ENCODE results near the gene NUPR2. TPM values are rescaled to one million over a fixed set of nuclear protein-coding genes. Genes with fewer than 3 reads are reported as not detected.

NUPR2 gene
- total RNA-seq, 1 experiment from 2014 or later, result not detected

DNA sequence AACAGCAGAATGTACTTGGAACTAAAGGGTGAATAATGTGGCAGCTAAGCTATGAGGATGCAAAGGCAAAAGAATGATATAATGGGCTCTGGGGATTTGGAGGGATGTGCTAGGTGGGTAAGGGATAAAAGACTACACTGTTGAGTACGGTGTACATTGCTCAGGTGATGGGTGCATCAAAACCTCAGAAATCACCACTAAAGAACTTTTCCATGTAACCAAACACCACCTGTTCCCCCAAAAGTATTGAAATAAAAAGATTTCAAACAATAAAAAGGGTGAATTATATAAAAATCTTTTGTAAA, 8.3 kb downstream of the NUPR2 start:
- no peak overlapping the region for H3K14ac ChIP-seq (ENCODE audit: insufficient read depth, low read length)
- no peak overlapping the region for H2BK20ac ChIP-seq (ENCODE audit: low read depth, low read length, poor library complexity, severe bottlenecking)
- peaks cover 4% of the 10 kb centered on the region for H3K9me3 ChIP-seq (ENCODE audit: control insufficient read depth, low read depth, low read length)
- H3K18ac ChIP-seq (ENCODE audit: insufficient read length, low read depth, low read length), result no peak overlapping the region
- Mint-ChIP-seq H3K9me3 (peaks cover 41 to 57% of the 10 kb centered on the region in 2 experiments), H3K27me3 (ENCODE audit: low read depth) (no peaks in the 10 kb centered on the region; the same call in 1 of the 2 replicates), H3K4me3 (peak overlapping the region in 1 of 2 experiments; percentile 27; a peak in 1 of 5 replicates), H3K4me1 (peaks cover 8 to 11% of the 10 kb centered on the region in 2 experiments), H3K36me3 (ENCODE audit: insufficient read depth in 1 of 3, low read depth in 3 of 3) (peaks cover 10 to 22% (median 10%) of the 10 kb centered on the region in 3 experiments; a peak in 6 of 7 replicates), H3K27ac (no peak overlapping the region)
- no peaks in the 10 kb centered on the region for H3K4me1 ChIP-seq (ENCODE audit: insufficient read depth, low read length)
- DNase-seq, result no peak
- H2BK5ac ChIP-seq (ENCODE audit: insufficient read length, low read length), result no peak overlapping the region
- H3K23me2 ChIP-seq (ENCODE audit: insufficient read length, low read depth, low read length, poor library complexity, severe bottlenecking), result peaks cover 3% of the 10 kb centered on the region
- no peaks in the 10 kb centered on the region for H4K20me1 ChIP-seq (ENCODE audit: control insufficient read depth, insufficient read depth, insufficient read length)
- H3K9ac ChIP-seq (ENCODE audit: extremely low read depth, insufficient read length, low read length), result no peak overlapping the region
- H3T11ph ChIP-seq (ENCODE audit: low read length), result no peak overlapping the region
- no peak overlapping the region for H3K27ac ChIP-seq (ENCODE audit: insufficient read length, low read depth, low read length)
- TF ChIP-seq, protein P1, sequence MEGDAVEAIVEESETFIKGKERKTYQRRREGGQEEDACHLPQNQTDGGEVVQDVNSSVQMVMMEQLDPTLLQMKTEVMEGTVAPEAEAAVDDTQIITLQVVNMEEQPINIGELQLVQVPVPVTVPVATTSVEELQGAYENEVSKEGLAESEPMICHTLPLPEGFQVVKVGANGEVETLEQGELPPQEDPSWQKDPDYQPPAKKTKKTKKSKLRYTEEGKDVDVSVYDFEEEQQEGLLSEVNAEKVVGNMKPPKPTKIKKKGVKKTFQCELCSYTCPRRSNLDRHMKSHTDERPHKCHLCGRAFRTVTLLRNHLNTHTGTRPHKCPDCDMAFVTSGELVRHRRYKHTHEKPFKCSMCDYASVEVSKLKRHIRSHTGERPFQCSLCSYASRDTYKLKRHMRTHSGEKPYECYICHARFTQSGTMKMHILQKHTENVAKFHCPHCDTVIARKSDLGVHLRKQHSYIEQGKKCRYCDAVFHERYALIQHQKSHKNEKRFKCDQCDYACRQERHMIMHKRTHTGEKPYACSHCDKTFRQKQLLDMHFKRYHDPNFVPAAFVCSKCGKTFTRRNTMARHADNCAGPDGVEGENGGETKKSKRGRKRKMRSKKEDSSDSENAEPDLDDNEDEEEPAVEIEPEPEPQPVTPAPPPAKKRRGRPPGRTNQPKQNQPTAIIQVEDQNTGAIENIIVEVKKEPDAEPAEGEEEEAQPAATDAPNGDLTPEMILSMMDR (conservative IDR thresholded peaks at IDR 0.05), result no peak
- no peak overlapping the region for H2BK15ac ChIP-seq (ENCODE audit: low read depth, low read length)
- WGBS (ENCODE audit: extremely low coverage, insufficient read length, low lambda C conversion rate), result no CpG with 5 or more reads among the region's 1 CpG
- no peaks in the 10 kb centered on the region for H3K27me3 ChIP-seq (ENCODE audit: insufficient read depth, low read length)
- H3K4ac ChIP-seq (ENCODE audit: low read depth, low read length), result no peak overlapping the region
- H3K56ac ChIP-seq (ENCODE audit: insufficient read length, low read depth, low read length), result no peak overlapping the region
- no peak overlapping the region for H3K4me2 ChIP-seq (ENCODE audit: insufficient read depth, insufficient read length, low read length)
- H2AK5ac ChIP-seq (ENCODE audit: insufficient read length, low read length), result no peak overlapping the region
- H3K79me1 ChIP-seq (ENCODE audit: insufficient read depth, low read depth, low read length, poor library complexity, severe bottlenecking), result no peaks in the 10 kb centered on the region
- H2BK12ac ChIP-seq (ENCODE audit: insufficient read length, low read depth, low read length), result no peak overlapping the region
- no peak overlapping the region for H4K8ac ChIP-seq (replicated peaks; ENCODE audit: insufficient read length, low read depth, low read length)
- H4K5ac ChIP-seq (ENCODE audit: insufficient read length, low read depth, low read length), result no peak overlapping the region
- no peak overlapping the region for H2BK120ac ChIP-seq (ENCODE audit: low read depth, low read length, poor library complexity, severe bottlenecking)
- no peak overlapping the region for H2AFZ ChIP-seq (ENCODE audit: low read length)
- H3K23ac ChIP-seq (ENCODE audit: insufficient read length, low read depth, low read length), result no peak overlapping the region
- no peak overlapping the region for H4K91ac ChIP-seq (ENCODE audit: insufficient read length, low read depth, low read length)
- no peaks in the 10 kb centered on the region; the same call in 1 of the 2 replicates for H3K79me2 ChIP-seq (ENCODE audit: insufficient read depth, low read length)
